Neutrophil (primary cell): Measurements from ENCODE around the gene CWC25.

Experiments
- H3K27ac ChIP-seq: fragments of 200-600 bp; sonication (generic); 2 replicates; pipeline ENCODE4 v1.5.1; 2016; ENCODE audit warnings: mild to moderate bottlenecking, moderate library complexity
- H3K27me3 ChIP-seq: fragments of 200-600 bp; sonication (generic); 2 replicates; pipeline ENCODE4 v1.6.0; 2016; ENCODE audit warnings: mild to moderate bottlenecking
- H3K36me3 ChIP-seq: fragments of 200-600 bp; sonication (generic); 2 replicates; pipeline ENCODE4 v1.5.1; 2017
- H3K4me1 ChIP-seq, 2 experiments: fragments of 200-600 bp in 1 of 2; sonication (generic) in 1 of 2; 1 replicate in 1 of 2; 2 replicates in 1 of 2; pipeline versions ENCODE4 v1.5.1 to v1.6.1; 2013 to 2016; ENCODE audit warnings: low read depth in 1 of 2, low read length in 1 of 2, mild to moderate bottlenecking in 1 of 2, moderate library complexity in 1 of 2; ENCODE audit not compliant: control insufficient read depth in 1 of 2, insufficient read depth in 1 of 2
- H3K4me3 ChIP-seq, 2 experiments: fragments of 200-600 bp in 1 of 2; sonication (generic) in 1 of 2; 1 replicate in 1 of 2; 2 replicates in 1 of 2; pipeline ENCODE4 v1.5.1; 2013 to 2016; ENCODE audit warnings: low read depth in 1 of 2, low read length in 1 of 2, mild to moderate bottlenecking in 1 of 2, moderate library complexity in 1 of 2
- H3K9me3 ChIP-seq: fragments of 200-600 bp; sonication (generic); 2 replicates; pipeline ENCODE4 v1.5.1; 2016
- TF ChIP-seq, protein P1 (sequence below): fragments of 200-600 bp; sonication (generic); IDR thresholded peaks from 2 replicates; pipeline ENCODE4 v1.5.1; 2016; ENCODE audit warnings: antibody characterized with exemption

Gene CWC25

DNA sequence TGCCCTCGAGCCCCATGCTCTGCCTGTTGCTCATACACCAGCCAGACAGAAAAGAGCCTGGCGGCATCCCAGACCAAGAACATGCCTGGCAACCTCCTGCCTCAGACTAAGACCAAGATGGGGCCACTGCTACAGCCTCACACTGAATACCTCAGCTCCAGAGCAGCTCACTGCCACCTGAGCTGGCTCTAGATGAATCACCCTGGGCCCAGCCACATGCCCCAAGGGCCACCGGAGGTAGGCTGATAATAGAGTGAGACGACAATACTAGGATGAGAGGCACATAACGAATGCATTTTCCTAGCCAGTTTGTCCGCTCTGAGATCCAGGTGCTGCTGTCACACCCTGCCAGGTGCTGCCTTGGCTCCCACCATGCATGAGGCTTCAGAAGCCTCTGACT is 38.7 kb downstream of the CWC25 start:
- Histone ChIP-seq H3K27ac (no peak overlapping the region), H3K36me3 (peaks cover 51% of the 10 kb centered on the region)

DNA sequence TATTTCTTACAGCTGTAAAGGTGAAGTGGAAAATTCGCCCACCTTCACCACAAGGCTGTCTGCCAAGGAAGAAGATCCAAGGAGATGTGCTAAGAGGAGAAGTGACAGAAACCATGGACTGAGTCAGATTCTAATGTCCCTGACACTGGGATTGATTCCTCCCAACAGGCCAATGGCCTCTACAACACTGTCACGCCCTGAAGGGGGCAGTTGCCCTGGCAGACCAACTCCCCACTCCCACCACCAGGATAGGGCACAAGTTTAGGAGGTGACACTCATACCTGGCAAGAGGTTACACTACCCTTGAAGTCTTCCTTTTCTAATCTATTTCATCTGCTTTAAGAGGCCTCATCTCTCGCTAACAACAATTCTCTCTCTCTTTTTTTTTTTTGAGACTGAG is 41.9 kb downstream of the CWC25 start:
- TF ChIP-seq, protein P1, sequence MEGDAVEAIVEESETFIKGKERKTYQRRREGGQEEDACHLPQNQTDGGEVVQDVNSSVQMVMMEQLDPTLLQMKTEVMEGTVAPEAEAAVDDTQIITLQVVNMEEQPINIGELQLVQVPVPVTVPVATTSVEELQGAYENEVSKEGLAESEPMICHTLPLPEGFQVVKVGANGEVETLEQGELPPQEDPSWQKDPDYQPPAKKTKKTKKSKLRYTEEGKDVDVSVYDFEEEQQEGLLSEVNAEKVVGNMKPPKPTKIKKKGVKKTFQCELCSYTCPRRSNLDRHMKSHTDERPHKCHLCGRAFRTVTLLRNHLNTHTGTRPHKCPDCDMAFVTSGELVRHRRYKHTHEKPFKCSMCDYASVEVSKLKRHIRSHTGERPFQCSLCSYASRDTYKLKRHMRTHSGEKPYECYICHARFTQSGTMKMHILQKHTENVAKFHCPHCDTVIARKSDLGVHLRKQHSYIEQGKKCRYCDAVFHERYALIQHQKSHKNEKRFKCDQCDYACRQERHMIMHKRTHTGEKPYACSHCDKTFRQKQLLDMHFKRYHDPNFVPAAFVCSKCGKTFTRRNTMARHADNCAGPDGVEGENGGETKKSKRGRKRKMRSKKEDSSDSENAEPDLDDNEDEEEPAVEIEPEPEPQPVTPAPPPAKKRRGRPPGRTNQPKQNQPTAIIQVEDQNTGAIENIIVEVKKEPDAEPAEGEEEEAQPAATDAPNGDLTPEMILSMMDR = no peak
- no peaks in the 10 kb centered on the region for H3K4me1 ChIP-seq
- no peak overlapping the region for H3K27ac ChIP-seq
- H3K9me3 ChIP-seq = no peaks in the 10 kb centered on the region
- no peak overlapping the region for H3K4me3 ChIP-seq
- H3K27me3 ChIP-seq = no peaks in the 10 kb centered on the region
- H3K36me3 ChIP-seq = peaks cover 83% of the 10 kb centered on the region

More for the DNA sequence above, 38.7 kb downstream of the CWC25 start:
- TF ChIP-seq, protein P1 = no peak
- no peaks in the 10 kb centered on the region for H3K9me3 ChIP-seq
- H3K4me1 ChIP-seq = no peaks in the 10 kb centered on the region
- H3K4me3 ChIP-seq = no peak overlapping the region
- no peaks in the 10 kb centered on the region for H3K27me3 ChIP-seq

DNA sequence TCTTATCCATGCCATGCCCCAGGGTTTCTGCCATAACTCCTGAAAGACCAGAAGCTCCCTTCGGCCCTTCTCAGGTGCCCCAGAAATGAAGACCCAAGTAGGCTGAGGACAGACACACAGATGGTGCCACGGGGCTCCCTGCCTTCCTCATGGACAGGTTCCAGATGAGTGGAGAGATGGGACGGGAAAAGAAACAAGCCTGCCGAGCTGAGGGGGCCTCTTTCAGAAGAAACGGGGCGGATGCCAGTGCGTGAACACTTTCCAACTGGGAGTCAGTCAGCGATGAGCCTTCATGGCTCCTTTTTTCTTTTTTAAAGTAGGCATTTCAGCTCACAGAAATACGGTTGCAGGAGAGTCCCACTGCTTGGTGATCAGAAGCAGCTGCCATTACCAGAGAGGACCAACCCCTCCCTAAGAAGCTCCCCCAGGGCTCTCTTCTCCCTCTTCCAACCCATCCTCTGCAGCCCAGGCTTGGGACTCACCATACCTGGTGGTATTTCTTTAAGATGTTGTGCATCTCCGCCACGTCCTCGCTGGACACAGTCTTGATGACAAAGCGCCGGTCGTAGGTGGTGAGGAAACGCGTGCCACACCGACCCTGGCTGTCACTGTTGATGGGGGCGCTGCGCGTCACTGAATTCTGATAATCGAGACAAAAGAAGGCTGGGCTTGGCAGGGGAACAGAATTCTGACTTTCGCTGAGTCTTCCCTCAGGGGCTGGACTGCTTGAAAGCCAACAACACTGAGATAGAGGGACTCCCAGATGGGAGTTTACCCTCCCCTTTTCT is 45.0 kb downstream of the CWC25 start:
- H3K27me3 ChIP-seq = no peaks in the 10 kb centered on the region
- H3K9me3 ChIP-seq = no peaks in the 10 kb centered on the region
- TF ChIP-seq, protein P1 = no peak
- no peak overlapping the region for H3K27ac ChIP-seq
- H3K4me1 ChIP-seq = no peaks in the 10 kb centered on the region
- H3K4me3 ChIP-seq = no peak overlapping the region
- H3K36me3 ChIP-seq = peaks cover 98% of the 10 kb centered on the region

DNA sequence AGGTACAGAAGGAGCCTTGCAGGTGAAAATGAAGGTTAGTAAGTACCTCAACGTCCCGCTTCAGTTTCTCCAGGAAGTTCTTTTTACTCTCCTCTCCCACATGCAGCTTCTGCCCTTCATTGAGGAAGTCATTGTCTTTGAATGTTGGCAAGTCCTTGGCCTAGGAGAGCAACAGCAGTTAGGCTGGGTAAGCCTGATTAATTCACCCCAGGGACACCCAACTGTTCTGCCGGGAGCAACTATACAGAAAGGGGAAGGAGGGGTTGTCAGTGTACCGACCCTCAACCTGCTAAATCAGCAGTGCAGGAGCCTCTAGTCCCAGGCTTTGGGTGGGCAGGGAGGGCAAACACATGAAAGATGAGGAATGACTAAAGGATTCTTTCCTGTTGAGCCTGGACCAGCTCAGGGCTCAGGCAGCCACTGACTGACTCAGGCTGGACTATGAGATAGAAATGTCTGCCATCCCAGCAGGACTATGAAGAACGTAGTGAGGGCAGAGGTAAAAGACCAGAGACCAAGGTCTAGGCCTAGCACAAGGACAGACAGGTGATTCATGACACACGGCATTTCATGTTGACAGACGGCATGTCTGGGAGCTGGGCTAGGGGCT is 47.4 kb downstream of the CWC25 start:
- no peaks in the 10 kb centered on the region for H3K27me3 ChIP-seq
- H3K27ac ChIP-seq = no peak overlapping the region
- no peaks in the 10 kb centered on the region for H3K9me3 ChIP-seq
- no peak overlapping the region for H3K4me3 ChIP-seq
- TF ChIP-seq, protein P1 = no peak
- no peaks in the 10 kb centered on the region for H3K4me1 ChIP-seq
- H3K36me3 ChIP-seq = peaks cover 95% of the 10 kb centered on the region

DNA sequence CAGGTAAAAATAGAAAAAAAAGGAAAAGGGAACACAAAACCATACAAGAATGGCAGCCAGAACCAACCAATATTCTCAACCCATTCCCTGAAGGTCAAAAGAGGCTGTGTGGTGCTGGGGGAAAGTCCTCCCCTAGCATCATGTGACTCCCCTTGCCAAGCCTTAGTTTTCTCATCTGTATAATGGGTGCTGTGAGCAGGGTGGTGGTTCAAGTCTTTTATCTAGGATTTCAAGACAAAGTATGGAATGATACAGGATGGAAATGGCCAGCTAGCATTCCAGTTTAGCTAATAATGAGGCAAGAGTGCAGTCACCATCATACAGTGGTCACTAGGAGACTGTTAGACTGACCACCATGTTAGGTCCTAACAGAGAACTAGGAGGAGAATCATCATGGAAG is 51.9 kb downstream of the CWC25 start:
- no peak overlapping the region for H3K4me3 ChIP-seq
- H3K4me1 ChIP-seq = no peaks in the 10 kb centered on the region
- H3K9me3 ChIP-seq = no peaks in the 10 kb centered on the region
- no peaks in the 10 kb centered on the region for H3K27me3 ChIP-seq
- TF ChIP-seq, protein P1 = no peak
- no peak overlapping the region for H3K27ac ChIP-seq
- H3K36me3 ChIP-seq = peaks cover 92% of the 10 kb centered on the region
